ENCODE measurements around the gene QPCT. TPM values are rescaled to one million over a fixed set of nuclear protein-coding genes. Genes with fewer than 3 reads are reported as not detected.

QPCT gene
- total RNA-seq, 3 donors from 2014 or later: 5.5 to 7.0 (median 6.9) TPM

DNA sequence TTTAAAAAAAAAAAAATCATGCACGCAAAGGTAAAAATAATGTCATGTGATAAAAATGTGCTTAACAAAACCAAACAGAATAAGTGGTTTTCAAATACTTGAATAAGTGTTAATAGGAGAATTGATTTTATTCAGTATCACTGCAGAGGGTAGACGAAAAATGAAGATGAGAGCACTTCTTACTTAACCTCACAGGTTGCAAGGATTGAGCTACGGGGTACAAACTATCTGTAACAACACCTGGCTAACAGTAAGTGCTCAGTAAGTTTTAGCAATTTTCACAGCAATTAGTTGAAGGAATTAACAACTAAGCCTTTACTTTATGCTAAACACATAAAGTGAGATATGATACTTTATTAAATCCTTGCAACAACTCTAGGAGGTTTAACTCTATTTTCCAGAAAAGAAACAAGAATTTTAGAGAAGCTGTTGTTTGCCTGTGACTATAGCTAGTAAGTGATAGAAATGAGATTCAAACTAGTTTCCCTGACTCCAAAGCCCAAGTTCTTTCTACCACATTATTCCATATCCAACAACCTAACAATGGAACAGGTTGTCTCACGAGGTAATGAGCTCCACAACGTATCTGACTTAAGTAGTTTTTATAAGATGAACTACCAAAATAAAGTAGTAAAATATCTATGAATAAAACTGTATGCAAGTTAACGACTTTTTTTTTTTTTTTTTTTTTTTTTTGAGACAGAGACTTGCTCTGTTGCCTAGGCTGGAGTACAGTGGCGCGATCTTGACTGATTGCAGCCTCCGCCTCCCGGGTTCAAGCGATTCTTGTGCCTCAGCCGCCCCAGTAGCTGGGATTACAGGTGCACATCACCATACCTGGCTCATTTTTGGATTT lies 24.4 kb upstream of the QPCT start:
- H3K4me1 Mint-ChIP-seq (ENCODE audit: low read depth): peaks cover 55% of the 10 kb centered on the region
- H3K4me3 Mint-ChIP-seq: no peak overlapping the region
- ATAC-seq (no peak), DNase-seq (no peak)
- peaks cover 22% of the 10 kb centered on the region for H3K36me3 Mint-ChIP-seq (ENCODE audit: insufficient read depth)
- H3K27me3 Mint-ChIP-seq (ENCODE audit: low read depth): no peaks in the 10 kb centered on the region
- H3K9me3 Mint-ChIP-seq: no peaks in the 10 kb centered on the region

DNA sequence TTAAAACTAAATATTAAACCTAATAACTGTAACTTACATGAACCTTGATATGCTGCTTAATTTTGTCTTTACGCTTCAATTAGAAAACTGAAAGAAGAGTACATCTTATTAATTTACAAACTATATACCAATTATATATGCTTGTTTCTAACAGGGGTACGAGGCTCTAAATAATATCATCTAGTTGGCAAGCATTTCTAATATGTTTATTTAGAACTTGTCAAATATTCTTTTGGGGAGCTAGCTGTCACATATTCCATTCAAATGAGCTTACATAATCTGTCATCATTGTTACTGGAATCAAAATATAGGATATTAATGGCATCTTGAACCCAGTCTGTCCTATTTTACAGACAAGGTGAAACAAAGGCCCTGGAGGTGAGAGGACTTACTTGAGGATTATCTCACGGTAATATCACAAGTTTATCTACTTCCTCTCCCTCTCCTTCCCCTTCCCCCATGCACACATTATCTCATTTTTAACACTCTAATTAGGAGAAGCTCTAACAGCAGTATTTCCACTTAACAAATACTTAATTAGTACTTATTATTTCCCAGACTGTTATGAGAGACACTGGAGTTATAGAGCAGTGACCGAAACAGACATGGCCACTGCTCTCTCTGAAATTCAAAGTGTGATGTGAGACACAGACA lies 23.3 kb upstream of the QPCT start:
- peaks cover 3% of the 10 kb centered on the region for H3K27me3 Mint-ChIP-seq (ENCODE audit: low read depth)
- H3K4me1 Mint-ChIP-seq (ENCODE audit: low read depth): peaks cover 56% of the 10 kb centered on the region
- DNase-seq: no peak
- H3K9me3 Mint-ChIP-seq: no peaks in the 10 kb centered on the region
- peaks cover 18% of the 10 kb centered on the region for H3K36me3 Mint-ChIP-seq (ENCODE audit: insufficient read depth)
- no peak overlapping the region for H3K4me3 Mint-ChIP-seq
- no peak for ATAC-seq

DNA sequence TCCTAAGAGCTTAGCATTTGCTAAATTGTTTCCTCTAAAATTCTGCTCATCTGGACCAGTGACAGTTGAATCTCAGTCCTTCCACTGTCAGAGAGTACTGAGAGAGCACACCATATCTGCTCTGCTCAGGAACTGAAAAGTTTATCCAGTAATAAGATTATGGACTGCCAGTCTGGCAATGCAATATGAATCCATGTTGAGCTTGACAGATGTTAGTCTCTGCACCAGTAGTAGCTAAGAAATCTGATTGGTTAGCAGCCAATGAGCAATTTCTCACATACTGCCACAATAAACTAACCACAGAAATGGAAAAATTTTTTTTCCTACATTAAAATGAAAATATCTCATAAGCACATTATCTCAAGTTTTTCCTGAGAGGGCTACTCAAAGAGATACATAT lies 22.1 kb upstream of the QPCT start:
- Mint-ChIP-seq H3K27me3 (ENCODE audit: low read depth) (peaks cover 11% of the 10 kb centered on the region), H3K9me3 (no peaks in the 10 kb centered on the region), H3K4me3 (peak overlapping the region; percentile 53), H3K4me1 (ENCODE audit: low read depth) (peaks cover 56% of the 10 kb centered on the region), H3K36me3 (ENCODE audit: insufficient read depth) (peaks cover 14% of the 10 kb centered on the region)
- ATAC-seq: no peak
- DNase-seq: no peak

DNA sequence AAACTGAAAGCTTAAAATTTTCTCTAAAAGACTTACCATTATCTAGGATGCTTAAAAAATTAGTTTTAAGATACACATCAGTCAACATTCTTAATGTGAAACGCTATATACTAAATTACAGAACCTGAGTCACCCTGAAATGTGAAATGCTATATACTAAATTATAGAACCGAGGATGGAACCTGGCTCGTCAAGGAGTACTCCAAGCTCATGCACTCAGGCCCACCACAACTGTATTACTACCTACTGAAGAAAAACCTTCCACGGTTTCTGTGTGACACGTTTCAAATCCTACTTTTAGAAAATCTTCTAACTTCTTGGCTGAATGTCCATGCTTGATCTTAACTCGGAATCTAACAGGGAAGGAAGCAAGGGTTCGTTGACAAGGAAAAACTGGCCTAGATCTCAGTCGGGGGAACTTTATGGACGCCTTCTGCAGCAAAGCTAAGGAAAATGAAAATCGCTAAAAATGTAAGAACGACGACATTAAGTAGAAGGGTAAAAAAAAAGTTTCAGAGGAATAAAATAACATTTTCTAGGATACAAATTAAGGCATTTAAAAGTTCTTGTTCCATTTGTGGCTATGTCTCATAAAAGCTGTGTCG lies 21.2 kb upstream of the QPCT start:
- Mint-ChIP-seq H3K4me3 (peak overlapping the region; percentile 94), H3K9me3 (no peaks in the 10 kb centered on the region), H3K4me1 (ENCODE audit: low read depth) (peaks cover 47% of the 10 kb centered on the region), H3K36me3 (ENCODE audit: insufficient read depth) (peaks cover 6% of the 10 kb centered on the region), H3K27me3 (ENCODE audit: low read depth) (peaks cover 11% of the 10 kb centered on the region)
- no peak for DNase-seq
- ATAC-seq: no peak

DNA sequence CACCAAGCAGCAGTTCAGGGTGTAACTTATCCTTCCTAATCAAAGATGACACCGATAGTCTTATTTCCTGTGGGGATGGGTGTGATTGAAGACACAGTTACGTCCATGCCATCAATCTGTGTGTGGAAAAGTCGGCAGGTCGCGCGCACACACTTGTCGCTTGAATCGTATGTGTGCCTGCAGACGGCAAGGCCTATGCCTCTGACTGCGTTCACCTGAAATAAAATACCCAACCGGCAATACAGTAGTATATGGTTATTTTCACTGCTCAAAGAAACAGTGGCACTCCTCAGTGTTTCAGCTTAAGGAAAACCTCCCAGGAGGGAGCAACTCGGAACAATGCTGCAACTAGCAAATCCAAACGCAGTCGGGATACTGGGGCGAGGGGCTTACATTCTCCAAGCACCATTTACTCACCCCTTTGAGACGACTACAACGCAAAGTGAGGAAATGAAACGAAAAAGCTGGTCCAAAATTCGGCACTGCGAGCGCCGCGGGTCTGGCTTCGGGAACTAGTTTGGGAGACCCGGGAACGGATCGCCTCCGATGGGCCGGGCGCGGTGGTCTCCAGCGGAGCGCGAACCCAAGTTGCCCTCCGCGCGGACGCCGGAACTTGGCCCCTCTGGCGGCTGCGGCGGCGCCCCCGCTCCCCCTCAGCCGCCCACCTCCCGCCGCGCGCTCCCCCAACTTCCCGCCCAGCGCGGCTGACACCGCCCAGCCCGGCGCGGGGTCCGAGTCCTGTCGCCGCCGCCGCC lies 20.5 kb upstream of the QPCT start:
- Mint-ChIP-seq H3K4me3 (peak overlapping the region; percentile 94), H3K9me3 (no peaks in the 10 kb centered on the region), H3K4me1 (ENCODE audit: low read depth) (peaks cover 40% of the 10 kb centered on the region), H3K36me3 (ENCODE audit: insufficient read depth) (peaks cover 2% of the 10 kb centered on the region), H3K27me3 (ENCODE audit: low read depth) (peaks cover 11% of the 10 kb centered on the region)
- ATAC-seq (peak; percentile 11 to 14), DNase-seq (peak; percentile 42)

DNA sequence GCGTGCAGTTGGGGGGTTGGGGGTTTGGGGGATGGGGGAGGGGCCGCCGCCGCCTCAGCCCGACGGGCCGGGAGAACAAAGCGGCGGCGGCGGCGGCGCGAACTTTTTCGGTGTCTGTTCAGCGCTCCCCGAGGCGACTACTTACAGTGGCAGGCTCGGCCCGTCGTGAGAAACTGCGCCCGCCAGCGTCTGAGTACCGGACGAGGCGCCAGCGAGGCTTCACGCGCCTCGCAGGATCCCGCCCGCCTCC lies 20.0 kb upstream of the QPCT start:
- peaks cover 2% of the 10 kb centered on the region for H3K36me3 Mint-ChIP-seq (ENCODE audit: insufficient read depth)
- no peak for DNase-seq
- H3K4me1 Mint-ChIP-seq (ENCODE audit: low read depth): peaks cover 38% of the 10 kb centered on the region
- ATAC-seq: no peak
- peaks cover 11% of the 10 kb centered on the region for H3K27me3 Mint-ChIP-seq (ENCODE audit: low read depth)
- peak overlapping the region; percentile 94 for H3K4me3 Mint-ChIP-seq
- H3K9me3 Mint-ChIP-seq: no peaks in the 10 kb centered on the region

DNA sequence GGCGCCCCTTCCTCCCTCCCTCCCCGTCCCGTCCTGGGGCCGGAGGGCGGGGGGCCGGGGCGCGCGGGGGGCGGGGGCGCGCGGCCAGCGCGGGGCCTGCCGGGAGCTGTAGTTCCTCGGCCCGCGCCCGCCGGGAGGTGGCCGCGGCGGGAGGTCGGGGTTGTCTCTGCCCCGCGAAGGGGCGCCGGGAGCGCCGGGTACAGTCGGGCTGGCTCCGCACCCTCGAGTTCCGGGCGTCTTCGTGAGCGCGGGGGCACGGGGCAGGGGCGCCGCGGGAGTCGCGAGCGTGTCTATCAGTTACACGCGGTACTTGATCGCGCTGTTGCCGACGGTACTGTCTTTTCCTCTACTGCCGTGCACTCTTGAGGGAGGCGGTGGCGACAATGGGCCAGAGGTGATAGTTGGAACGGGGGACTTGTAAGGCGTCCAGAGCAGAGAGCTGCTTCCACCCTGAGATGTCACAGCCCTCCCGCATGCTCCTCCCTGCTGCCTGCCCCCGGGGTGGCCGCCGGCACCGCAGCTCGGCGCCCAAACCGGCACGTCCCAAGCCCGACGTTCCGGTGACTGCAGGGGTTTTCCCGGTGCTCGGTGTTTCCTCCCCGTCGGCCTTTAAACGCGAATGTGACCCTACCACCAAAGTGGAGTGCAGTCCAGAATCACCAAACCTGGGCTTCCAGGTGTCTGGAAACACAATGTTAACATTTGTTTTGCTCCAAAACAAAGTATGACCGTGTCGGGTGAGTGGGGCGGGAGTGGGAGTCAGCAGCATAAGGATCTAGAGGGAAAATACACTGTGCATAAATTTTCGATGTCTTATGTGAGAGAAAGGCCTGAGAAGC lies 19.4 kb upstream of the QPCT start, which contains the start of gene PRKD3:
TSS of gene PRKD3 (minus strand) at position 48 of the 839 bp plus-strand sequence. CDS start 8,309 bp downstream, outside the sequence.
- peak; percentile 64 for DNase-seq
- Mint-ChIP-seq H3K9me3 (no peaks in the 10 kb centered on the region), H3K27me3 (ENCODE audit: low read depth) (peaks cover 11% of the 10 kb centered on the region), H3K36me3 (ENCODE audit: insufficient read depth) (peaks cover 2% of the 10 kb centered on the region), H3K4me1 (ENCODE audit: low read depth) (peaks cover 35% of the 10 kb centered on the region), H3K4me3 (peak within 1 kb of the TSS; percentile 94)
- ATAC-seq: peak; percentile 81 to 82

DNA sequence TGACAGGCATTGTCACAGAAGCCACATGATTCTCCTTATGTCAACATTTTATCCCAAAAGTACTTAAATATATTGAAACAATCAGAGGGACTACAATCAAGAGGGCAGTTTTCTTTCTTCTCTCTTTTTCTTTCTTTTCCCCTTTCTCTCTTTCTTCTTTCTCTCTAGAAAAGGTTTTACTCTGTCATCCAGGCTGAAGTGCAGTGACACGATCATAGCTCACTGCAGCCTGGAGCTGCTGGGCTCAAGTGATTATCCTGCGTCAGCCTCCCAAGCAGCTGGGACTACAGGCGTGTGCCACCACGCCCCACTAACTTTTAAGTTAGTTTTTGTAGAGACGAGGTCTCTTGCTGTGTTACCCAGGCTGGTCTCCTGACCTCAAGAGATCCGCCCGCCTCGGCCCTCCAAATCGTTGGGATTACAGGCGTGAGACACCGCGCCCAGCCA lies 18.8 kb upstream of the QPCT start:
- Mint-ChIP-seq H3K36me3 (ENCODE audit: insufficient read depth) (peaks cover 2% of the 10 kb centered on the region), H3K27me3 (ENCODE audit: low read depth) (peaks cover 11% of the 10 kb centered on the region)
- DNase-seq: no peak

DNA sequence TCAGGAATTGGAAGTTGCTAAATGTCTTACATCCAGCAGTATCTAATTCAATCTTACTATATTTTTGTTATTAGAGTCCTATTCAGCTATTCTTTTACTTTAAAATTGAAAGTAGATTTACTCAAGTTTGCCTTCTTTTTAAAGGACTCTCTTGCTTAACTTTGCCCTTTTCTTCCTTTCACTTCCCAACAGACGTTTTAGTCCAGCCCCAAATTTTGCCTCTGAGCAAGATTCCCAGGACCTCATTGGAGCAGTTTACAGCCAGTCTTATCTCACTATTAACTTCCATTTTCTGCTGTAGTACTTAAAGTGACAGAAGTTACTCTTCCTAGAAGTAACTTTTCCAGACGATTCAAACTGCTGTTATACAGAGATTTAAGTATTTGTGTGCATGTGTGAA lies 18.1 kb upstream of the QPCT start:
- Mint-ChIP-seq H3K36me3 (ENCODE audit: insufficient read depth) (peaks cover 2% of the 10 kb centered on the region), H3K27me3 (ENCODE audit: low read depth) (peaks cover 11% of the 10 kb centered on the region), H3K4me3 (peak overlapping the region; percentile 37), H3K4me1 (ENCODE audit: low read depth) (peaks cover 31% of the 10 kb centered on the region), H3K9me3 (no peaks in the 10 kb centered on the region)
- no peak for ATAC-seq
- DNase-seq: no peak

More for the DNA sequence above, 18.8 kb upstream of the QPCT start:
- no peak for ATAC-seq
- H3K4me1 Mint-ChIP-seq (ENCODE audit: low read depth): peaks cover 33% of the 10 kb centered on the region
- H3K4me3 Mint-ChIP-seq: peak overlapping the region; percentile 84
- no peaks in the 10 kb centered on the region for H3K9me3 Mint-ChIP-seq

DNA sequence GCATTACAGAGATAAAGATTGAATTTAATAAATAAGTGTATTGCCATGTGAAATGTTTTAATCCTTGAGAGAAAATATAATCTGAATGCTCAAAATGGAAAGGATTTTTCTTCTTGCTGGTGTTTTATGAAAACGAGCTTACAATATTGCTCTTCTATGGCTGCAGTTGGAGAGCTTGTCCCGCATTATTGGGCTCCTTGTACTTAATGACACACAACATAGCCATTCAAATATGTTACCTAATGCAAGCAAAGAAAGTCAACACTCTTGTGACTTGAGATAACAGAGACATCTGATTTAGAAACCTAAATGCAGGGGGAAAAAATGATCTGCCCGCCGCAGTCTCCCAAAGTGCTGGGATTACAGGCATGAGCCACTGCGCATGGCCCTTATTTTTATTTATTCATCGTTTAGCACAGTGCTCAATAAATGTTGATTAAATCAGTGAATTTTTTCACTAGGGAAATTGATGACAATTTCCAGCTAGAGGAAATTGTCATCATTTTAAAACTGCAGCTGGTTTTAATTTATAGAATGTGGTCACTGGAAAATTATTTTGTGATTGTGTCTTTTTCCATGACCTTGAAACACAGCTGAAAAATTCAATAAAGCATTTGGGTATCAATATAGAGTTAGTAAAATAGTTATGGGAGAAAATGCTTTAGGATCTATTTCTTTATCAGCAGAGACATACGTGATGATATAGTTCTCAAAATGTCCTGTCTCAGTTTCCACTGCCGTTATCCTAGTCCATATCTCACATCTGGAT lies 17.4 kb upstream of the QPCT start:
- ATAC-seq (no peak), DNase-seq (no peak)
- Mint-ChIP-seq H3K4me1 (ENCODE audit: low read depth) (peaks cover 24% of the 10 kb centered on the region), H3K4me3 (no peak overlapping the region), H3K27me3 (ENCODE audit: low read depth) (peaks cover 11% of the 10 kb centered on the region), H3K9me3 (no peaks in the 10 kb centered on the region), H3K36me3 (ENCODE audit: insufficient read depth) (peaks cover 2% of the 10 kb centered on the region)

DNA sequence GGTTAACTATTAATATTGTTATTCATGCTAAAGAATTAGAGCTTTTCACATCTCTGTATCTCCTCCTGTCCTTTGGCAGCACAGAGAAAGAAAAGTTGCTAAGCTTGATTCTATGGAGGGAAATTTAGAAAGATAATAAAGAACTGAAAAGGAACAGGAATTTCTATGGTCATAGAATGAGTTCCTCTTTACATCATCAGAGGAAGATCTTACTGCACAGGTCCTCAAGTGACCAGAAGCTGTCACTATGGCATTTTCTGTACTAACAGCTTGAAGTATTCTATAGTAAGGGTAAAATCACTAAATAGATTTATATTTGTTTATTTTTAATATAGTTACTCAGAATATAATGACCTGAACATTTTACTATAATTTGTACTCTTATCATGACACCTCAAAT lies 13.7 kb upstream of the QPCT start:
- Mint-ChIP-seq H3K4me1 (ENCODE audit: low read depth) (peaks cover 4% of the 10 kb centered on the region), H3K36me3 (ENCODE audit: insufficient read depth) (no peaks in the 10 kb centered on the region), H3K4me3 (no peak overlapping the region), H3K9me3 (no peaks in the 10 kb centered on the region), H3K27me3 (ENCODE audit: low read depth) (peaks cover 14% of the 10 kb centered on the region)
- no peak for ATAC-seq
- no peak for DNase-seq

DNA sequence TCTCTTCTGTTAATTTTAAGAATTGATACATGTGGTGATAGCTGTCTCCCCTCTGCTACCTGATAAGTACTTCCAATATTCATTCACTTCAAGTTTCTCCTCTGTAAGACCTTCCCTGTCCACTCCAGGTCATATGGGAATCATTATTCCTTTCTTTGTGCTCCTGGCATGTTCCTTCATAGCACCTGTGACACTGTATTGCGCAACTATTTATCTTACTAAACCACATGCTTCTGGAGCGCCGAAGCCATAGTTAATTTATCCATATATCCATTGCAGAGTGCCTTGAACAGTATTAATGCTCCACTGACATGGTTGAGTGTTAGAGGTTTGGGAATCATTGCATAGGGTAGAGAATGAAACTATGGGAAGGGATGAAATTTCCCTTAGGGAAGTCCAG lies 11.9 kb upstream of the QPCT start:
- H3K4me3 Mint-ChIP-seq: no peak overlapping the region
- H3K36me3 Mint-ChIP-seq (ENCODE audit: insufficient read depth): no peaks in the 10 kb centered on the region
- no peak for DNase-seq
- H3K27me3 Mint-ChIP-seq (ENCODE audit: low read depth): peaks cover 4% of the 10 kb centered on the region
- H3K9me3 Mint-ChIP-seq: no peaks in the 10 kb centered on the region
- H3K4me1 Mint-ChIP-seq (ENCODE audit: low read depth): no peaks in the 10 kb centered on the region
- no peak for ATAC-seq

DNA sequence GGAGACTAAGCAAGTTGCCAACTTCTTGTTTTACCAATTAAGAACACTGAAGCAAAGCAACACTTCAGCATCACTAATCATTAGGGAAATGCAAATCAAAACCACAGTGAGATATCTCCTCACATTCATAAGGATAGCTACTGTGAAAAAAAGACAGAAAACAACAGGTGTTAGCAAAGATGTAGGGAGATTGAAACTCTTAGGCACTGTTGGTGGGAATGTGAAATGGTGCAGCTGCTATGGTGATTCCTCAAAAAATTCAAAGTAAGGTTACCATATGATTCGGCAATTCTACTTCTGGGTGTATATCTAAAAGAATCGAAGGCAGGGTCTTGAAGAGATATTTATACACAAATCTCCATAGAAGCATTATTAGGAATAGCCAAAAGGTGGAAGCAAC lies 11.2 kb upstream of the QPCT start:
- no peaks in the 10 kb centered on the region for H3K36me3 Mint-ChIP-seq (ENCODE audit: insufficient read depth)
- peaks cover 7% of the 10 kb centered on the region for H3K27me3 Mint-ChIP-seq (ENCODE audit: low read depth)
- ATAC-seq: no peak
- H3K4me3 Mint-ChIP-seq: no peak overlapping the region
- H3K4me1 Mint-ChIP-seq (ENCODE audit: low read depth): no peaks in the 10 kb centered on the region
- H3K9me3 Mint-ChIP-seq: no peaks in the 10 kb centered on the region
- DNase-seq: no peak

All from activated T-cell treated with anti-CD3 and anti-CD28 coated beads, Interleukin-2, amount 50 U/mL, for 4 hours (primary cell).